Measurements from ENCODE around the gene CIC. TPM values are rescaled to one million over a fixed set of nuclear protein-coding genes. Genes with fewer than 3 reads are reported as not detected.

Gene CIC
- total and polyA plus RNA-seq, 9 of the 15 experiments (the other 6 are each of a cell fraction or from before 2014, with no cell fraction given): 0.07 to 44.7 (median 8.6) TPM

GRCh38 chr19:42288881-42289555 lies 20.0 kb downstream of the CIC start (continued):
- no peak for TF ChIP-seq E2F4 (CRISPR knock-in tag; IDR thresholded peaks at IDR 0.05; ENCODE audit: low read depth)
- TF ChIP-seq RAD51 (IDR thresholded peaks at IDR 0.05; ENCODE audit: borderline replicate concordance, low read depth): no peak
- TF ChIP-seq GABPB1 (CRISPR knock-in tag; IDR thresholded peaks at IDR 0.05): no peak
- TF ChIP-seq GABPB2 (CRISPR knock-in tag; conservative IDR thresholded peaks at IDR 0.05): no peak
- TF ChIP-seq RBFOX2 (IDR thresholded peaks at IDR 0.05; ENCODE audit: low read depth, low read length): peak; percentile 25; the same call in 1 of the 2 replicates
- TF ChIP-seq ARID4B (CRISPR knock-in tag; IDR thresholded peaks at IDR 0.05): no peak
- no peak for TF ChIP-seq ZNF133 (CRISPR knock-in tag; IDR thresholded peaks at IDR 0.05)
- 0 out of 2 replicates have a peak, but pooled peaks have one; percentile 21 for TF ChIP-seq ATF3 (IDR thresholded peaks at IDR 0.05)
- no peak for TF ChIP-seq ATF3 (CRISPR knock-in tag; conservative IDR thresholded peaks at IDR 0.05)
- peak; percentile 63 for TF ChIP-seq ZBTB33 (CRISPR knock-in tag; IDR thresholded peaks at IDR 0.05)
- TF ChIP-seq NR1H2 (CRISPR knock-in tag; IDR thresholded peaks at IDR 0.05): no peak
- TF ChIP-seq CTCF (IDR thresholded peaks at IDR 0.05 in 2 of 3, conservative IDR thresholded peaks at IDR 0.05 in 1 of 3; ENCODE audit: insufficient read depth in 2 of 3, low read depth in 1 of 3, low read length in 3 of 3): peak in 1 of 3 experiments; percentile 1; a peak in 1 of 6 replicates
- TF ChIP-seq FOS (IDR thresholded peaks at IDR 0.05; ENCODE audit: extremely low read depth, insufficient read length): no peak
- TF ChIP-seq ADNP (tag; IDR thresholded peaks at IDR 0.05): no peak
- no peak for TF ChIP-seq MYBL2 (IDR thresholded peaks at IDR 0.05; ENCODE audit: low read depth)
- no peak for TF ChIP-seq MYBL2 (CRISPR knock-in tag; IDR thresholded peaks at IDR 0.05; ENCODE audit: borderline replicate concordance)
- TF ChIP-seq NEUROD1 (IDR thresholded peaks at IDR 0.05; ENCODE audit: borderline replicate concordance, low read depth, low read length, partially characterized antibody): no peak
